GM21717 (cell line): ENCODE results near the gene ANKRD13A.
"Not testable (repeated sequence)": the region's sequence is repeated elsewhere in the genome, so short reads cannot be mapped to it uniquely, and the experiment has no call there.

ENCODE experiments used
- ATAC-seq: cut with Tn5 transposase; IDR thresholded peaks from one replicate; pipeline ENCODE4 v1.9.1; 2021; ENCODE audit warnings: mild to moderate bottlenecking, moderate library complexity; ENCODE audit not compliant: unreplicated experiment

The ANKRD13A gene

DNA sequence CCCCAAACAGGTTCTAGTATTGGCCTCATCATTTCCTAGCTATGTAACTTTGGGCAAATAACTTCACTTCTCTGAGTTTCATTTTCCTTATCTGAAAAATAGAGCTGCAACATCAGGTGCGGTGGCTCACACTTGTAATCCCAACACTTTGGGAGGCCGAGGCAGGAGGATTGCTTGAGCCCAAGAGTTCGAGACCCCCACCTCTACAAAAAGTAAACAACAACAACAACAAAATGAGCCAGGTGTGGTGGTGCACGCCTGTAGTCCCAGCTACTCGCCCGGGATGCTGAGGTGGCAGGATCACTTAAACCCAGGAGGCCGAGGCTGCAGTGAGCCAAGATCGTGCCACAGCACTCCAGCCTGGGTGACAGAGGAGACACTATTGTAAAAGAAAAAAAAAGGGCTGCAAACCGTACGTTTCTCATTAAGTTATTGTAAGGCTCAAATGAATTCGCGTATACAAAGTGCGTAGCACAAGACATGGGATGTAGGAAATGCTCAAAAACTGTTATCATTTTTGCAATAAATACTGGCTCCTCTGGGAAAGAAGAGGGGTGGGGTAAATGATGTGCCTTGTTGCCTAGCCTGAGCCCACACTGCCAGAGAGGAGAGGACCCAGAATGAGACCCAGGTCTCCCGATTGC is 48.2 kb downstream of the ANKRD13A start:
- ATAC-seq = no peak

DNA sequence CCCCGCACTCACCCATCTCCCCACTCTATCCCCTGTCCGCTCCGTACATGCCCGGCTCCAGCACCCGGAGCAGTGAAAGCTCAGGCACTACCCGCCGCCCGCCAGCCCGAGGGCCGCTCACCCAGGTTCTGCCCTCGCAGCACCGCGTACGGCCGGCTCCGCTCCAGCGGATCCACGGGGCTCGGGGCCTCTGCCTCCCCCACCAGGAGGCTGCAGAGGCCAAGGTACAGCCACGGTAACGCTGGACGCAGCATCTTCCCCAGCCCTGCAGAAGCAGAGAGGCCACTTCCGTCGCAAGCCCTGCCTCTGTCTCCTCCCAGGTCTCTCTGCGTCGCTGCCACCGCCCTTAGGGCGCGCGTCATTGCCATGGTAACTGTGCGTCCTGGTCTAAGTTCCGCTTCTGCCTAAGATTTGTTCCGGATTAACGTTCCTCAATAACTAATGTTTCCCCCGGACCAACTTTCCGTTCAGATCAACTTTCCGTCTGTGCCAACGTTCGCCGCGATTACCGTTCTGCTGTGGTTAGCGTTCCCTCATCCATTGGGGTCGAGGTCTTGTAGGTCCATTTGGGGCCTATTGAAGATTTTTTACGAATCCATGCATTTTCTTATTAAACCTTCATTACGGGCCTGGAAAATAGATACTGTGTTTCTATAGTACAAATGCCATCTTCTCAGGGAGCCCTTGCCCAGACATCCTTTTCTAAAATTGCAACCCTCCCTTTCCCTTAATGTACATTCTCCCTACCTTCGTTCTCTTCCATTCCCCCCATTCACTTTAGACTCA is 49.2 kb downstream of the ANKRD13A start, which contains the start of gene C12orf76:
Gene C12orf76 (minus strand): TSS at position 281 of the 786 bp plus-strand sequence. CDS start 27 bp downstream, at position 254.
- peak; percentile 95 for ATAC-seq

DNA sequence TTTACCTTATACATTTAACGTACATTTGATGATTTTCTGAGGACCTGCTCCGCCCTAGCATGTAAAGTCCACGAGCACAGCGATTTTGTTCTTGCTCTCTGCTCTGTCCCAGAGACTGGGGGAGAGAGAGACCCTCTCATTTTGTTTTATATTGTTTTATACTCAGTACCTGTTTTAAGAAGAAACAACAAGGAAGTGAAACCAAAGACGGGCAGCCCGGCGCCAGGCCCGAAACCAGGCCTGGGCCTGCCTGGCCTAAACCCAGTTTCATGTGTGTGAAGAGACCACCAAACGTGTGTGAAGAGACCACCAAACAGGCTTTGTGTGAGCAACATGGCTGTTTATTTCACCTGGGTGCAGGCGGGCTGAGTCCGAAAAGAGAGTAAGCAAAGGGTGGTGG is 49.8 kb downstream of the ANKRD13A start:
- ATAC-seq = not testable (repeated sequence)

DNA sequence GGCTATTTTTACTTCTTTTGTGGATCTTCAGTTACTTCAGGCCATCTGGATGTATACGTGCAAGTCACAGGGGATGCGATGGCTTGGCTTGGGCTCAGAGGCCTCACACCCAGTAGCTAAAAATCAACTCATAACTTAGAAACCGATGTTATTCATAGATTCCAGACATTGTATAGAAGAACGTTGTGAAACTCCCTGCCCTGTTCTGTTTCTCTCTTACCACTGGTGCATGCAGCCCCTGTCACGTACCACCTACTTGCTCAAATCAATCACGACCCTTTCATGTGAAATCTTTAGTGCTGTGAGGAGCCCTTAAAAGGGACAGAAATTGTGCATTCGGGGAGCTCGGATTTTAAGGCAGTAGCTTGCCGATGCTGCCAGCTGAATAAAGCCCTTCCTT is 50.4 kb downstream of the ANKRD13A start:
- ATAC-seq = not testable (repeated sequence)

DNA sequence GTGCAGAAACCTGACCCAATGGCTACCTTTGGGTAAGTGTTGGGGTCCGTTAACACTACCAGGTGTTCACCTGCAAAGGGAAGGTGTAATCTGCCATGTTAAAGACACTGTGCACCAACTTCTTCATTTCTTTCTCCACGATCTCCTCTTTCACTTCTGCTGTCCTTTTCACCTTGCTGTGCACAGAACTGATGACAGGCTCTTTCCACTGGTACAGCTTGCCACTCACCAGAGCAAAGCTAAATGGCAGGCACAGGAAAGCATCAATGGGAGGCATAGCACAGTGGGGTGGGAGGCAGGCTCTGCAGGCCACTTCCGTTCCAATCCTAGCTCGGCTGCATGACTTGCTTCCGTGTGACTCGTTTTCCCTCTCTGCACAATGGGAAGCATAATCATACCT is 51.7 kb downstream of the ANKRD13A start:
- ATAC-seq = no peak

DNA sequence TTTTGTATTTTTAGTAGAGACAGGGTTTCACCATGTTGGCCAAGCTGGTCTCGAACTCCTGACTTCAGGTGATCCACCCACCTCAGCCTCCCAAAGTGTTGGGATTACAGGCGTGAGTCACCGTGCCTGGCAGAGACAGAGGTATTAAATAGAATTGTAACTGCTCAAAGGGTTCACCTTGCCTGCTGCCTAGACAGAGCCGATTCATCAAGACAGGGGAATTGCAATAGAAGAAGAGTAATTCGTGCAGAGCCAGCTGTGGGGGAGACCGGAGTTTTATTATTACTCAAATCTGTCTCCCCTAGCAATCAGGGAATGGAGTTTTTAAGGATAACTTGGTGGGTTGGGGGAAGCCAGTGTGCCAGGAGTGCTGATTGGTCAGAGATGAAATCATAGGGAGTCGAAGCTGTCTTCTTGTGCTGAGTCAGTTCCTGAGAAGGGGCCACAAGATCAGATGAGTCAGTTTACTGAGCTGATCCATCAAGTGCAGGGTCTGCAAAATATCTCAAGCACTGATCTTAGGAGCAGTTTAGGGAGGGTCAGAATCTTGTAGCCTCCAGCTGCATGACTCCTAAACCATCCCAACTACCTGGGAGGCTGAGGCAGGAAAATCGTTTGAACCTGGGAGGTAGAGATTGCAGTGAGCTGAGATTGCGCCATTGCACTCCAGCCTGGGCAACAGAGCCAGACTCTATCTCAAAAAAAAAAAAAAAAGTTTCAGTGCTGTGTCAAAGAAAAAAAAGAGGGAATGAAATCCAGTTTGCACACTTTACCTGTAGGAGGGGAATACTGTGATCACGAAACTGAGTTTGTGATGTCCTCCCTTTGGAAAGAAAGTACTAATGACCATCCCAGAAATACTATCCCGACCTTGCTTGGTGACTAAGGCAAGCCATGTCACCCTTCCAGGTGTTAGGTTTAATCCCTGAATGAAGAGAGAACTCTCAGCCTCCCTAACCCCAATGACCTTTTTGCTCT is 56.4 kb downstream of the ANKRD13A start:
- not testable (repeated sequence) for ATAC-seq

DNA sequence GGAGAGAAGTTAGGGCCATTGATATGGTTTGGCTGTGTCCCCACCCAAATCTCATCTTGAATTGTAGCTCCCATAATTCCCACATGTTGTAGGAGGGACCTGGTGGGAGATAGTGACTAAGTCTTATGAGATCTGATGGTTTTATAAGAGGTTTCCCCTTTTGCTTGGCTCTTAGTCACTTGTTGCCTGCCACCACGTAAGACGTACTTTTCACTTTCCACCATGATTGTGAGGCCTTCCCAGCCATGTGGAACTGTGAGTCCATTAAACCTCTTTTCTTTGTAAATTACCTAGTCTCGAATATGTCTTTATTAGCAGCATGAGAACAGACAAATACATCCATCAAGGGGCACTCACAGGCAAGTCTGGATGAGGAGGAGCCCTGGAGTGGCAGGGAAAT is 57.4 kb downstream of the ANKRD13A start:
- not testable (repeated sequence) for ATAC-seq

DNA sequence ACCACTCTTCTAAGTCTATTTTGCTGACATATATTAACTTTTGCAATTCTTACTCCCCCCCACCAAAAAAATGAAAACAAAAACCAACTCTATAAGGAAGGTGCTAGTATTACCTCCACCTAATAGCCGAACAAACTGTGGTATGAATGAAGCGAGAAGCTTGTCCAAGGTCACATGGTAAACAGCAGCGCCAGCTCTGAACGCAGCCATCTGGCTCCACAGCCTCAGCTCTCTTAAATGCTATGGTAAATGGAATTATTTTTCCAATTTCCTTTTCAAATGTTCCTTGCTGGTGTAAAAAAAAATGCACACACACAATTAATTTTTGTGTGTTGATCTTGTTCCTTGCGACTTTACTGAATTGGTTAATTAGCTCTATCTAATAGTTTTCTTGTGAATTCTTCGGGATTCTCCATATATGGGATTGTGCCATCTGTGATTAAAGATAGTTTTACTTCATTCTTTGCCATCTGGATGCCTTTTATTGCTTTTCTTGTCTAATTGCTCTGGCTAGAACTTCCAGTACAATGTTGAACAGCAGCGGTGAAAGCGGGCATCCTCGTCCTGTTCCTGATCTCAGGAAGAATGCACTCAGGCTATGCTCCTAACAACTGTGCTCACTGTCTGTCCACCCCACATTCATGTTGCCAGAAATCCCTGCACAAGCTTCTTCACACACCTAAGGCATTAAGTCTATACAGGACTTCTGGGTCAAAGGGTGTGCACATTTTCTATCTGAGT is 59.8 kb downstream of the ANKRD13A start:
- no peak for ATAC-seq

DNA sequence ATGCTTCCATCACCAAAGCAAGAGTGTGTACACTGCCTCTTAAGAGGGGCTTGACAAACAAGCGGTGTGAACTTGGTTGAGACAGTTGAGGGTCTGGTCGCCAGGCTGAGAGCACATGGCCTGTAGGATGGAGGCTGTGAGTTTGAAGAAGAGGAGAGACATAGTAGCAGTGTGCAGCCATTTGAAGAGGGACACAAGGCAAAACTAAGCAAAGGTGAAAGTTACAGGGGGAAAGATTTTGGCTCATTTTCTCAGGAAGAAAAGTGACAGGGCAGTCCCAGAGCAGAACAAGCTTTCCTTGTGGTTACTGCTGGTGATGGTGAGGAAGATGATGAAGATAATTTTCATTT is 60.4 kb downstream of the ANKRD13A start:
- ATAC-seq = no peak

DNA sequence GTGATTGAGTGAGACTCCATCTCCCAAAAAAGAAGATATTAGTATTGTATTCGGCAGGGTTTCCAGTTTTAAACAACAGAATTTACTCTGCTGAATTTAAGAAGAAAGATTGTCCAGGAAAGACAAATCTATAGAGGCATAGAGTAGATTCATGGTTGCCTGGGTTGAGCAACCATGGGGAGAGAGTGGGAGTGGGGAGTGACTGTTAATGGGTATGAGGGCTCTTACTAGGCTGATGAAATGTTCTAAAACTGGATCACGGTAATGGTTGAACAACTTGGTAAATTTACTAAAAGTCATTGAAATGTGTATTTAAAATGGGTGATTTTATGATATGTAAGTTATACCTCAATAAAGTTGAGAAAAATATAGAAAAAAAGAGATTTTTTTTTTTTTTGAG is 63.0 kb downstream of the ANKRD13A start:
- ATAC-seq = no peak

DNA sequence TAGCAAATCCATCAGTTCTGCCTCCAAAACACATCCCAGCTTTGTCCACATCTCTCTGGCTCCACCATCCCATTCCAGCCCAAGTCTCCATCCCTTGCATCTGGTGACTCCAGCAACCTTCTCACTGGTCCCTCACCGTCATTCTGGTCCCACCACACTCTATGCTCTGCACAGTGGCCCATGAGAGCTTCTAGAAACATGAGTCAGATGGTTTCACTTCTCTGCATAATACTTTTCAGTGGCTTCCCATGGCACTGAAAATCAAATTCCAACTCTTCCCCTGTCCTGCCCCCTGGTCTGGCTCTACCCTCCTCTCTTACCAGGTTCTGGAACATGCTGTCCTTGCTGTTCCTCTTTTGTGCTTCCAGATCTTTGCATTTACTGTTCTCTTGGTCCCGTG is 66.3 kb downstream of the ANKRD13A start:
- no peak for ATAC-seq

DNA sequence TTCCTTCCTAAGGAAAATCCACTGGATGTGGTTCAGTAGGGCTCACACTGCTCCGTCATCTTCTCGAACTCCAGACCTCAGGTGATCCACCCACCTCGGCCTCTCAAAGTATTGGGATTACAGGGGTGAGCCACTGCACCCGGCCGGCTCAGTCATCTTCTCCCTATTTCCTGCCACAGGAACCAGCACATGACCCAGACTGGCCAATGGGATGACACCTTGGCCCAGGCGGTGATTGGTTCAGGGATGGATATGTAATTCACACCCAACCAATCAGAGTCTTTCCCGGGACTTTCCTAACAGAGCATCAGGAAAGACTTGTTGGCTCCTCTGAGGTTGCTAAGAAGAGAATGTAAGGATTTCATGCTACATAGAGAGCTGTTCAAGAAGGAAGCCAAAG is 68.3 kb downstream of the ANKRD13A start:
- no peak for ATAC-seq

DNA sequence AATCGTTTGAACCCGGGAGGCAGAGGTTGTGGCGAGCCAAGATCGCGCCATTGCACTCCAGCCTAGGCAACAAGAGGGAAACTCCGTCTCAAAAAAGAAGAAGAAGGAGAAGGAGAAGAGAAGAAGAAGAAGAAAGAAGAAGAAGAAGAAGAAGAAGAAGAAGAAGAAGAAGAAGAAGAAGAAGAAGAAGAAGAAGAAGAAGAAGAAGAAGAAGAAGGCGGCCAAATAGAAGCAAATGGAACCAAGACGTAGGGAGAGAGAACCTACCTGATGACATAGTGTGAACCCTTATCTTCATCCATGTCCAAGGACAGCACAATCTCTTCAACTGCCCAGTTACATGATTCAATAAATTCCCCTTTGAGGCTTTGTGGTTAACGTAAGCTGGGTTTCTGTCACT is 68.9 kb downstream of the ANKRD13A start:
- not testable (repeated sequence) for ATAC-seq

DNA sequence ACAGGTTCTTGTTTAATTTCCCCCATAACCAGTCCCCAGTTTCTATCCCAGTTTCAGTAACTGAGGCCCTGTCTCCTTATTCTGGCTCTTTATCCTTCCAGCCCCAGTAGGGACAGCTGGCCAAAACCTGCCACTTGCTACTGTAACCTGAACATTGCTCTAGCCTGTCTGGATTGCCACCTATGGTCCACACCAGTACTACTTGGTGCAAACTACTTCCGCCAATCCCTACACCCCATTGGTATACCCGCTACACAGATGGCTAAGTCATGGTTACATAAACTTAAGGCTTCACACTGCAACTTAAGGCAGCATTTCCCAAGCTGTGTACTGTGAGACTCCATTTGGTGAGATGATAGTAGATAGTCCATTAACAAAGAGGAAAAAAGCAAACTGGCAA is 69.4 kb downstream of the ANKRD13A start:
- ATAC-seq = no peak

DNA sequence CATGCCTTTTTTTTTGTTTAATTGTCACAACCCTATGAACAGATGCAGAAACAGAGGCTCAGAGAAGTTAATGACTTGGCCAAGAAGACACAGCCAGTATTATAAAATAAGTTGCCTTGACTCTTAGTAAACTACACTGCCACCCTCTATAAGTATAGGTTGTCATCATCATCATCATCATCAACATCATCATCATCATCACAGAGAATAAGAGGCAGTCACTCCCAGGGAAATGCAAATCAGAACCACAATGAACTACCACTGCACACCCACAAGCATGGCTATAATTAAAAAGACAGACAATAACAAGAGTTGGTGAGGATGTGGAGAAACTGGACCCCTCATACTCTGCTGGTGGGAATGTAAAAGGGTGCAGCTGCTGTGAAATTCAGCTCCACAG is 72.3 kb downstream of the ANKRD13A start:
- no peak for ATAC-seq

DNA sequence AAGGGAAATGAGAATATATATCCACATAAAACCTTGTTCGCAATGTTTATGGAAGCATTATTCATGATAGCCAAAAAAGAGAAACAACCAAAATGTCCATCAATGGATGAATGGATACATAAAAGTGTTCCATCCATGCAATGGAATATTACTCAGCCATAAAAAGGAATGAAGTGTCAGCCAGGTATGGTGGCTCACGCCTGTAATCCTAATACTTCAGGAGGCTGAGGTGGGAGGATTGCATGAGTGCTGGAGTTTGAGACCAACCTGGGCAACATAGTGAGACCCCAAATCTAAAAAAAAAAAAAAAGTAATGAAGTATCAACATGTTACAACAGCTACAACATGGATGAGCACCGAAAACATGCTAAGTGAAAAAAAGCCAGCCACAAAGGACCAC is 72.7 kb downstream of the ANKRD13A start:
- ATAC-seq = no peak

DNA sequence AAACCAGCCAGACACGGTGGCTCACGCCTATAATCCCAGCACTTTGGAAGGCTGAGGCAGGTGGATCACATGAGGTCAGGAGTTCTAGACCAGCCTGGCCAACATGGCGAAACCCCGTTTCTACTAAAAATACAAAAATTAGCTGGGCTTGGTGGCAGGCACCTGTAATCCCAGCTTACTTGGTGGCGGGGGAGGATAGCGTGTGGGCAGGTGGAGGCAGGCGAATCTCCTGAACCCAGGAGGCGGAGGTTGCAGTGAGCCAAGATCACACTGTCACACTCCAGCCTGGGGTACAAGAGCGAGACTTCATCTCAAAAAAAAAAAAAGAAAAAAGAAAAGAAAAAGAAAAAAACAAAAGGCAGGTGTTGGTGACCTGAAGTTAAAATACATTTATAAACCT is 73.4 kb downstream of the ANKRD13A start:
- not testable (repeated sequence) for ATAC-seq

DNA sequence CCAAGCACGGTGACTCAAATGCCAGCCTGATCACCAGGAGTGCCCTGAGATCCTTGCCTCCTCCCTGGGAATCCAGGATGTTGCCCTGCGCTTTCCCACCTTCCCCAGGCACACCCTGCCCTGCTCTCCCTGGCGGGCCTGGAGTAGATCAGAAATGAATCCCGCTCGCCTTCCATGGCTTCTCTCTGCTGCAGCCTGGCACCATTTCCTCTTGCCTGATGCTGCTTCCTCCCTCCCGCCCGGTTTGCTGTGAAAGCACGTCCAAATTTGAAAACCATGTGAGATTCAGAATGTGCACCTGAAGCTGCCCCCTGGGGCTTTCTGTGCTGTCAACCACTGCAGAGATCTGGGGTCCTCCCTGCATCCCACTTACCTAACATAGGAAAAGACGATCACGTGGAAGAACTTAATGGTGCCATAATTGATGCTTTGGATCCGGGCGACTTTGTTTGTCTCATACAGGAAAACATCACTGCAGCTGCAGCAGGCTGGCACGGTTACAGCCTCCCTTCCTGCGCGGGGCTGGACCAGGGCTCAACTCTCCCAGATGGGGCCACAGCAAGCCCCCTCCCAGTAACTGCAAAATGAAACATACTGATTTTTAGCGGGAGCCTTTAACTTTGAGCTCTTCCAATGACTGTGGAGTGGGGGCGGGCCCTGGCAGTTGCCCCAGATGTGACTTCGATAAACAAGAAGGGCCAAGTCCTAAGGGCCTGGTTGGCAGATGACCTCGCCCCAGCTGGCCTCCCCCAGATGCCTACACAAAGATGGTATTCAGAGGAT is 74.0 kb downstream of the ANKRD13A start:
- no peak for ATAC-seq

DNA sequence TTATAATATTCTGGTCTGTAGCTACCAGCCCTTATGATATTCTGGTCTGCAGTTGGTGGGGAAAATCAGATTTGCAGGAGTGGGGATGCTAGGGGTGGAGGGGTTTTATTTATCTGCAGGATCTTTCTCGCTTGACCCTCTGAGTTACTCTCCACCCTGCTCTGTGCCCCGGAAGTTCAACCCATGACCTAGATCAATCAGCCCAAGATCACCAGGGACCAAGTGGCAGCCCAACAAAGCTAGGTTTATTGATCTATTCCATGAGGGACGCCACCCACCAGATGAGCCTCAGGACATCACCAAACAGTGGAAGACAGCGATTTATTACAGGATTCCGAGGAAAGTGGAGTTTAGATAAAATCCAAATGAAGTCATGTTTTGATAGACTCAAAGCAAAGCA is 74.9 kb downstream of the ANKRD13A start:
- ATAC-seq = no peak

DNA sequence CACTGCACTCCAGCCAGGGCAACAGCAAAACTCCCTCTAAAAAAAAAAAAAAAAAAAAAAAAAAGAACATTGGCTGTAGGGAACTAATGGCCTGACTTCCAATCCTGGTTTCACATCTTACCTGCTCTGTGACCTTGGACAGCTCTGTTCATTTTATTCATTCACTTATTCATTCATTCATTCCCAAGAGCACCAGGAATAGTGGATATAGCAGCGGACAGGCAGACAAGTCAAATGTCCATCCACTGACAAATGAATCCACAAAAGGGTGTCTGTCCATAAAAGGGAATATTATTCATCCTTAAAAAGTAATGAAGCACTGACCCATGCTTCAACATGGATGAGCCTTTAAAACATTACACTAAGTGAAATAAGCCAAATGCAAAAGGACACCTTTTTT is 76.7 kb downstream of the ANKRD13A start:
- ATAC-seq = no peak
